GM18909 (cell line): ENCODE data around the gene SEPTIN3.
A peak's percentile ranks its signal among the peaks of the same experiment; 100 is the strongest.

Experiments
- ATAC-seq: cut with Tn5 transposase; IDR thresholded peaks from one replicate; pipeline ENCODE4 v1.9.1; 2021; ENCODE audit warnings: mild to moderate bottlenecking; ENCODE audit not compliant: unreplicated experiment, poor library complexity

The SEPTIN3 gene, protein sequence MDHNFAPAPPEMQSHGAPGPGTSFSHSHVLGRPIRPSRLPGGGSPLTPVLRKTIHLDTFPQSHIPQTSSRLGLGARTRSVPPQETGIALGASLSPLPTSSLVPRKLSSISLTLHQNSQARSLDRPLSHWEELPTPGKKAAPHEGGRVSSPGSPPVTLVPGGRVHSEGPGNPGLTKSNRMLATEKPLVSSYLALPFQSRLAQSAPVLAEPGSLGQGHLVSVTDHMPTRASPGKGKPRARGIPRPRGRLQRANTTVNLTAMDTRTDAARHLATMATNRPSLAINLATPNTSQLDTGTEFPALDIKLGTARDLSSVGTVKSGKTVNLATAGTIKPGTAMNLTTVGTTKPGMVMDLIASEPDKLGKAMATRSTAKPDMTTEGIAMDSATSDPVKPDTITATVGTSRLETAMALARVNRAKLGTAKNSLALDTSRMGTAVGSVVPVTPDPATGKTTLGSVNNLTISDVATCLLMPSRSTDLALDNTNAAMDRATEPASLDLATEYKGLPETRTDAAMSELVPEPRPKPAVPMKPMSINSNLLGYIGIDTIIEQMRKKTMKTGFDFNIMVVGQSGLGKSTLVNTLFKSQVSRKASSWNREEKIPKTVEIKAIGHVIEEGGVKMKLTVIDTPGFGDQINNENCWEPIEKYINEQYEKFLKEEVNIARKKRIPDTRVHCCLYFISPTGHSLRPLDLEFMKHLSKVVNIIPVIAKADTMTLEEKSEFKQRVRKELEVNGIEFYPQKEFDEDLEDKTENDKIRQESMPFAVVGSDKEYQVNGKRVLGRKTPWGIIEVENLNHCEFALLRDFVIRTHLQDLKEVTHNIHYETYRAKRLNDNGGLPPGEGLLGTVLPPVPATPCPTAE

DNA sequence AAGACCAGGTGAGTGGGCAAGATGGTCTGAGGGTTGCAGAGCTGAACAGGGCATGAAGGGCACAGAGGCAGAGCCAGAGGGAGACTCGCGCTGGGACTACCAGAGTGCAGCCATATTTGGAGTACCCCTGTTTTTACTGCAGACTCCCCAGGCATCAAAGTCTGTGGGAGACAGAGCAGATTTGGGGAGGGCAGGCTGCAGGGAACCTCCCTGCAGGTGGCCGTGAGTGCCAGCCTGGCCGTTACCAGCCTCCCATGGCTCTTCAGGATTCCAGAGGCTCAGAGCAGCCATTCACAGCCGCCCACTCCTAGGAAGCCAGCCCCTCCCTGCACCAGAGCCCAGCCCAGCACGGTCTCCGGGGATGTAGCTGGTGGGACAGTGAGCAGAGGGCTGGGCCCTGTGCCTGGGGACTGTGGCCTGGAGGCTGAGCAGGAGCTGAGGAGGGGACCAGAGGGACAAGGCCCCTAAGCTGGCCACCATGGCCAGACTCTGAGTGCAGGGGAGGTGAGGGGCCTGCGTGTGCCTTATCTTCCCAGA lies at the start of gene SEPTIN3:
SEPTIN3 (plus strand) TSS at position 334 of the 537 bp plus-strand sequence. CDS start 2,050 bp downstream, outside the sequence.
- ATAC-seq: no peak

DNA sequence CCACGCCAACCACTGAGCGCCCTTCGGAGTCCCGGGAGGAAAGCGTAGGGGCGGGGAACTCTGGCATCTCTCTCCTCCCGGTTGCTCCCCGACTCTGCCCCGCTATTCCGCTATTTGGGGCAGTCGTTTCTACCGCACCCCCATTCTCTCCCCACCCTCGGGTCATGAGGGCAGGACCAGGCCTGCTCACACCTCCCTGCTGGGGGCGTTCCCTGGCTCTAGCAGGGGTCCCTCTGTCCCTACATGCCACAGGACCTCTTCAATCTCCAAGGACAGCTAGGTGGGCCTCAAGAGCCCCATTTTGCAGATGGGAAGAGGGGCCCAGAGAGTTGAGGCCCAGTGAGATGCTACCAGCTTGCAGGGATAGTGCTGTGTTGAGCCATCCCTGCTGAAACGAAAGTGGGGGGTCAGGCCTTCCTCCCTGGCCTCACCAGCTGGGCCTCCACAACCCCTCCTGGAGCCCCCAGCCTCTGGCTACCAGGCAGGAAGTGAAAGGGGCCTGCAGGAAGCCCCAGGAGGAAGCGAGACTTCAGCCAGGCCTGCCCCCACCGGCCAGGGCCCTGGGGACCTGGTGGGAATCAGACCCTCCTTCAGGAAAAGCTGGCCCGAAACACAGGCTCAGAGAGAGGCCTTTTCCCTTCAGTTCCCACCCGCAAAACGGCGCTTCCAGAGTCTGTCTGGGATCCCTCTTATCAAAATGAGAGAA lies 48.8 kb upstream of the SEPTIN3 start:
- peak; percentile 26 for ATAC-seq

DNA sequence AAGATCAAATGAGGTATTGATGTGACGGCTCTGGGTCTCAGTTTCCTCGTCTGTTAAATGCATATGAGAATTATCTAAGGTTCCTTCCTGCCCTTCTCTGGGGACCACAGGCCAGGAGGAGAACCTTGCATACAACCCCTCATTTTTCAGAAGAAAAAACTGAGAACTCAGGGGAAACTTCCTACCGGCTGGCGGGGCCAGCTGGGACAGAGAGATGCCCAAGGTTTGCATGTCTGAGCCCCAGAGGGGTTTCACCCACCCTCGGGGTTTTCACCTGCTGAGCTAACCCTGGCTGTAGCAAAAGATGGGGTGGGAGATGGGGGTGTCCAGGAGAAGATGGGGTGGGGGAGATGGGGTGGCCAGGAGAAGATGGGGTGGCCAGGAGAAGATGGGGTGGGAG lies 46.9 kb upstream of the SEPTIN3 start:
- ATAC-seq: no peak

DNA sequence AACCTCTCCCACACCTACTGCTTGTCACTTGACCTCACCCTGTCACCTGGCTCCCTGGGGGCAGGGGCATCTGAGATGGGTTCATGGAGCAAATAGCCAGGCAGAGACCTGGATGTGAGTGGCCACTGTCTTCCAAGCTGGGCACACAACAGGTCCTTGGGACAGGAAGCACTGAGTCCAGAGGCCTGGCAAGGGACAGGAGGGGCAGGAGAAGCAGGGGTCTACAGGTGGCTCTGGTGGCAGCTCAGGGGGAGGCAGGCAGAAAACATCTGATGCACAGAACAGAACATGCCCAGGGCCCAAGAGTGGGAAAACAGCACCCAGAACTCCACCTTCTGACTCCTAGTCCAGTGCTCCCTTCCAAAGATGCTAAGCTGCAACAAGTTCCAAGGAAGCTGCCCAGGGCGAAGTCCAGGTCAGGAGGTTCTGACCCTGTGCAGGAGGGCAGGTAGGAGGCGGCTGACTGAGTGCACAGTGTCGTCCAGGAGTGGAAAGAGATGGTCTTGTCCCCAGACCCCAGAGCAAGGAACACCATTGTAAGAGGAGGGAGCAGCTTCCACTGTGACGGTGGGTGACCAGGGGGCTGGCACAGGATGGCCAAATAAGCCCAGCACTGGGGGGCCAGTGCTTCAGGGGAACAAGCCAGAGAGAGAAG lies 46.2 kb upstream of the SEPTIN3 start:
- ATAC-seq: no peak

DNA sequence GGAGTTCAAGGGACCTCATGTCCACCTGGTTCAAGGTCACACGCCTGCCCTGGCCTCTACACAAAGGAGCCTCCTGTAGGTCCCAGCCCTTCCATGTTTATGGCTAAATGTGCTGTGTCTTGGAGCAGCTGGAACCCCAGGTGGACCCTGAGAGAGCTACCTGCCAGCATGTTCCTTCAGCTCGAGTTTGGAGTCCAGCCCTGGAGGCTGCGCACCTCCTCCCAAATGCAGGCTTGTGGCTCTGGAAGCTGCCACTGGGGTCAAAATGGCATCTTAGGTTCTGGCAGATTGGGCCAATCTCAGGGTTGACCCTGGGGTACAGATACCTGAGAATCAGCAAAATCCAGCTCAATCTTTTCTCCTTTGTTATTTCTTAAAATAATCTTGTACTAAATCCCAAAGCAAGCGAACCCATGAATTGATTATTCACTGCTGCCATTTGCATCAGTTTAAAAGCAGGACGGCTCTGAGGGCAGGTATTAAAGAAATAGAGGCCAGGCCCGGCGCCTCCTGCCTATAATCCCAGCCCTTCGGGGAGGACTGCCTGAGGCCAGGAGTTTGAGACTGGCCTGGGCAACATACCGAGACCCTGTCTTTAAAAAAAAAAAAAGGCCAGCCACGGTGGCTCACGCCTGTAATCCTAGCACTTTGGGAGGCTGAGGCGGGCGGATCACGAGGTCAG lies 45.5 kb upstream of the SEPTIN3 start:
- no peak for ATAC-seq

DNA sequence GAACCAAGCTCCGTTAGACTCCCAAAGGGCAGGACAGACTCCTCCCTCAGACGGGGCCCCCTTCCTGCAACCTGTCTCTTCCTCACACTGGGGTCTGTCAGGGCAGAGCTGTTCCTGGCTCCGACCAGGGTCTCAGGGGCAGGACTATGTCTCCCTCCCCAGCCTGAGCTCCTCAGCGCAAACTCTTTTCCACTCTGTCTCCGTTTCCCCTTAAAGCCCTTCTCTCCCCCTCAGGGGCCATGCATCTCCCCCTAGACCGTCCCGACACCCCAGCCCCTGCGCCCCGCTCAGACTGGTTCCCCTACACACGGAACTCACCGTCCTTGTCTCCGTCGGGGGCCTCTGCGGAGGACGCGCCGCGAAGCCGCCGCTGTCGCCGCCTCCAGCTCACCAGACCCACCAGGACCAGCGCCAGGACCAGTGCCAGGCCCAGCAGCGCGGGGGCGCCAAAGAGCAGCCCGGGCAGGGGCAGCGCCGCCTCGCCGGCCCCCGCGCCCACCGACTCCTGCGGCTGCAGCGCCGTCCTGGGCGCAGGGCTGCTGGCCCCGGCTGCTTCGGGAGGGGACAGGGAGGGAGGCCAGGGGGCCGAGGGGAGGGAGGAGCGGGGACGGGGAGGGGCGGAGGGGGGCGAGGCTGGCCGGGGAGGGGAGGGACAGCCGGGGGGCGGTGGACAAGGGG lies 43.3 kb upstream of the SEPTIN3 start:
- peak; percentile 42 for ATAC-seq

DNA sequence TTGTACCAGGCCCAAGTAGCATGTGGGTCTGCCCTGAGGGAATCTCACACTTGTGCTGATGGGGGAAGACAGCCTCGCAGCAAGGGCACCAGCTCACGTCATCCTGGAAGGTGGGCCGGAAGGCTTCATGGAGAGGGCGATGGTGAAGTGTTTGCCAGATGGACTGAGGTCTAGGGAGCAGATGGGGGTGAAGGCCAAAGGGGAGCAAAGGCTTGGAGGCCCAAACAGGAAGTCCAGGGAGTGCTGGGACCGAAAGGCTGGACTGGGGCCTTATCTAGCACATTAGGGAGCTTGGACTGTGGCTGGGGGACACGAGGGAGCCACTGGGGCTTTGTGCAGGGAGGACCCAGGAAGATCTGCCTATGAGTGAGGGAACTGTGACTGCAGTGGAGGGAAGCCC lies 41.4 kb upstream of the SEPTIN3 start:
- ATAC-seq: no peak

DNA sequence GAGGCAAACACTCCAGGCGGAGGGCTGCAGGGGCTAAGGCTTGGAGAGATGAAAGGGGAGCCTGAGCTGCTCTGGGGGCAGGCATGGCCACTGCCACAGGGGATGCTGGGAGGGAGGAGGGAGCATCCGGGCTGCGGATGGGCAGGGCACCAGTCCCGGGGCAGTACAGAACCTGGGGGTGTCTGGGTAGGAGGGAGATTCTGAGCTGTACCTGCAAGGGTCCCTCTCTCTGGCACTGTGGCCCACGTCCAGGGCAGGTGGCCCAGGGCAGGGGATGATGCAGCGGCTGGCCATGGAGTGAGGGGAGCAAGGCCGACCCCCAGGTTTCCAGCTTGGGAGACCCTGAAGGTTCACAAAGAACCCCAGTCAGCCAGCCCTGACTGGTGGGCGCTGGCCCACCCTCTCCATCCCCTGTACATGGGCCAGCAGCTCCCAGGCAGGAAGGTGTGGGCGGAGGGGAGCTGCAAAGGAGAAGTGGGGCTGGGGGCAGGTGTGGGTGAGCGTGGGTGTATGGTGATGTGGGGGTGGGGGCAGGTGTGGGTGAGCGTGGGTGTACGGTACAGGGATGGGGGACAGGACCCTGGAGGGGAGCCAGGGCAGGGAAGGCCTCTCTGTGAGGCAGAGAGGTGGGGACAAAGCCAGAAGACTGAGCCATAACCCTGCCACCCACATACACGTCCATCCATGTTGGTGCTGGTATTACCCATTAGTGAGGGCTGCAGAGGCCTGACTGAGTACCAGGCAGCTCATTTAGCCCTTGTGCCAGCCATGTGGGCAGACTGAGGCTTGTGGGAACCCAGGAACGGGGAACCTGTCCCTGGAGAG lies 40.4 kb upstream of the SEPTIN3 start:
- no peak for ATAC-seq

DNA sequence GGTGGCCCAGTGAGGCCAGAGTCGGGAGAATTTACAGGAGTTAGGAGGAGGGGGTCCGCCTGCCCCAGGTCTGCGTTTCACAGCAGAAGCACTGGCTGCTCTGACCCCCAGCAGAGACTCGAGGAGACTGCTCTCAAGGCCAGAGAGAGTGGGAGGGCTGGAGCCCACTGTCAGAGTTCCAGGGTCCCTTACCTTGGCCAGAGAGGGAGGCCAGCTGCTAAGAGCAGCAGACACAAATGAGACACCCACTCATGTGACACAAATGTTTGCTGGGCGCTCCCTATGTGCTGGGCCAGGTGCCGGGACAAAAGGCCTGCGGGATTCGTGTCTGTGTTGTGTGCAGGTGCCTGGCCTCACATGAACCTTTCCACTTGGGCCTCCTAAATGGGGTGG lies 39.8 kb upstream of the SEPTIN3 start:
- no peak for ATAC-seq

DNA sequence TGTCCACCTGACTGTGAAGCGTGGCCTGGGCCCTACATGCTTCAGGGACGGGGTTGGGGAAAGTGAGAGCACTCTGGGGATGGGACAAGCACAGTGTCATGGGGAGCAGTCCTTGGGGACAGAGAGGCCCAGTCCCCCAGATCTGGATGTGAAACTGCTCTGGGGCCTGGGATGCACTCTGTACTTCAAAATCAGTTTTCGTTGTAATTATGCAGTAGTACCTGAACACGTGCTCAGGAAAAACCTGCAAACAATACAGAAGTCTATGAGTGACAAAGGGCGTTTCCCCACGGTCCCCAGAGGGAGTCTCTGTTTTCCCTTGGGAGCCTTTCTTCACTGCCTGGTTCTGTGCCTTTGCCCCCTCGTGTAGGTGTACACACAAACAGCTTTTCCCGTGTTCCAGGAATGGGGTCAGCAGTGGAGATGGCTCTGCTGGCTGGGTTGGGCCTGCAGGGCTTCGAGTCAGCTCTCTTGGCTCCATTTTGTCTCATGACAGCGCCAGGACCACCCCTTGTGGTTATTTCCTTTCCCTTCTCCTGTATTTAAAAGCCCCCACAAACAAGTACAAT lies 37.5 kb upstream of the SEPTIN3 start:
- ATAC-seq: no peak

DNA sequence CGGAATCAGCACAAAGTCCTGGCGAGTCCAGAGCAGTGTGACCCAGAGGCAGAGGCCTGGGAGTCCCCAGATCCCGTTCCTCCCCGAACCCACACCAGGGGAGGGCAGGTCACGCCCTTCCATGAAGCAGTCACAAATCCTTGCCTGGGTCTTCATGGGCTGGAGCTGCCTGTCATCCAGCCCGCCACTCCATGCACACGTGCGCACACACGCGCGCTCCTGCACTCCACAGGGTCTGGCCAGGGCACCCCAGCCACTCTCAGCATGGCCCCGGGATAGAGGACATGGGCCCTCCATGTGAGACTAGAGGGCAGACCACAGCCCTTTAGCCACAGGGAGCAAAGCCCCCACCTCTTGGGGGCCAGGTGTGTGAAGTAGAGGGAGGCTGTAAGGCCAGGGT lies 36.9 kb upstream of the SEPTIN3 start:
- no peak for ATAC-seq

DNA sequence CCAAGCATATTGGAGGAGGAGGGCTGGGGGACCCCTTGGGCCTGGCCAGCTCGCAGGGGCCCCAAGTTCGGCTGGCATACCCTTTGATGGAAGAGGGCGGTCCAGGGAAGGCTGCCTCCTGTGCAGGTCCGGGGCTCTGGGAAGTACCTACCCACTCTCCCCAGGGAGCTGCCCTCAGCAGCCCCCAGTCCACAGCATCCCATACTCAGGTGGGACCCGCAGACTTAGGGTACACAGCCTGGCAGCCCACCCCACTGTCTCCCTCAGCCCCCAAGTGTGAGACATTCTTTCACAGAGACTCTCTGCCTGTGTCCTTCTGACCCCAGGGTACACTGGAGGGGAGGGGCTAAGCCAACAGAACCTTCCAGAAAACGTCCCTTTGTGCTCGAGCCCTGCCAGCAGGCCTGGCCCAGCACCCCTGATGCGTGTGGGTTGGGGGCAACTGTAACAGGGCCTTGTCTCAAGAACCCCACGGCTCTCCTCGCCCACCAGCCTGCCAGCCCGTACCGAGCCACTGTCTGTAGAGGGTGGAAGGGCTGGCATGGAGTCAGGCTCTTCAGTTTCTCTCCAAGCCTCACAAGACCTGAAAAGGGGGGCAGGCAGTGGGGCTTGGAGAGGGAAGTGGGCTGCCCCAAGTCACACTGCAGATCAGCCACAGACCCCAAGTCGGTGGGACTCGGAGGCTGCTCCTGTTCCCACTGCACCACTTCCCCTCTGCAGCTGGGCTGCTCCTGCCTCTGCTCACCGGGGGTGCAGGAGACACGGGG lies 35.6 kb upstream of the SEPTIN3 start:
- ATAC-seq: no peak

DNA sequence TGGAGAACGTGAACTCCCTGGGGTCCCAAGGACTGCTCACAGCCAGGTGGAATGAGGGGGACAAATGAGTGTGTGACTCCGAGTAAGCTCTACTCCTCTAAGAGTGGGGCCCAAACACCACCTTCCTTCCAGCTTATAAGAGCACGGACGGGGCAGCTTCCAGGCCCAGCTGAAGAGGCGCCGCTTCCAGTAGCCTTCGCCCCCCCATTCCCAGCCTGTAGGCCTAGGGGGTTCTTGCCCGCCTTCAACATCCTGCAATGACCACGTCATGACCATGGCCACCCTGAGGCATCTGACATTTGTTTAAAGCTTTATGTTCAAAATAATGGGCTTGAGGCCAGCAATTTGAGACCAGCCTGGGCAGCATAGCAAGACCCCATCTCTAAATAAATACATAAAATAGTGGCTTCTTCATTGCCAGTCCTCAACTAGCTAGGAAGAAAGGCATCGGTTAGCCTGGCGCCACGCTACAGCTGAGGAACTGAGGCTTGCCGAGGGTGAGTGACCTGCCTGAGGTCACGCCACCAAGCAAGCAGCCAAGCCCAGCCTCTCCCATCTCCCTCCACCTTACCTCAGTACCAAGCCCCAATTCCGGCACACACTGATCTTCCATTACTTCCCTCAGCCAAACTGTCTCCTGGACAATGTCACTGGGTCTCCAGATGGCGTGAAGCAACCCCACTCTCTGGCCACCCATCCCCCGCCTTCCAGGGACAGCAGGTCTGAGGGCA lies 34.8 kb upstream of the SEPTIN3 start:
- ATAC-seq: no peak

DNA sequence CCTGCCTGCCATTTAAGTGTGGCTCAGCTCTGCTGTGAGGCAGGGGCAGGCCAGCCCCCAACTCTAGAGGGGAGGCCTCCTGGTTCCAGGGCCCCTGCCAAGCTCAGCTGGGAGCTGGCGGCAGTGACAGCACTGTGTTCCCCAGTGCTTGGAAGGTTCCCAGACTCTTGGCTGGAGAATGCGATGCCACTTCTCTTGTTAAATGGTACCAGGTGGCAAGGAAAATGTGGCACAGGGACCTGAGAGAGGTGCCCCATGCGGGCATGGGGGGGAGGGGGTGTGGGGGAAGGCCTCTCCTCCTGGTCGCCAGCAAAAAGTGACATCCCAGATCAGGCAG lies 34.3 kb upstream of the SEPTIN3 start:
- no peak for ATAC-seq

DNA sequence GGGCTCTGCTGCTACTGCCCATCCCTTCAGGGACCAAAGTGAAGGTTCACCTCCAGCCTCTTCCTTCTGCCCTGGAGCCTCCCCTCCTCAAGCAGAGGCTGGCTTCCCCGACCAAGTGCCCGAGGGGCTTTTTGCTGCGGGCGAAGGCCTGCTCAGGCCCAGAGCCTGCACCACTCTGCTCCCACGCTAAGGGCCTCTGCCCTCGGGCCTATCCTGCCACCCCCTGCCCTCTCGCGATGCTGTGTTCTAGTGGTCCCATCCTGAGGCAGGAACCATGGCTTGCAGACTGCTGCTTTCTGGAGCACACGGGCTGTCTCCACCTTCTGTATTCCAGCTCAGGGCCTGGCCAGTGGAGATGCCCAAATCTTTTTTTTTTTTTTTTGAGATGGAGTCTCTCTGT lies 33.7 kb upstream of the SEPTIN3 start:
- no peak for ATAC-seq

DNA sequence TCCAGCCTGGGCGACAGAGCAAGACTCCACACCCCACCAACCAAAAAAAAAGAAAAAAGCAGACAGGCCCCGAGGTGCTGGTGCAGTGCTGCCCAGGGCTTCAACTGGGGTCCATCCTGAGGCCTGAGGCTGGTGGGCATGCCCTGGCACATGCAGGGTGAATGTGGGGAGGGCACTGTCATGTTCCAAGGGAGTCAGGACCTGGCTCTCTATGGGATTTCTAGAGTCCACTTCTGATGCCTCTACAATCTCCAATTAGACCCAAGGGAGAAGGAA lies 32.4 kb upstream of the SEPTIN3 start:
- ATAC-seq: no peak
